AG04450 (cell line): ENCODE measurements around the gene POU3F3. TPM values are rescaled to one million over a fixed set of nuclear protein-coding genes. Genes with fewer than 3 reads are reported as not detected.

Experiments
- CTCF ChIA-PET: fragments of 300-600, 350-600 bp; formaldehyde crosslinking; extraction: SDS; loops from one replicate; lab custom pipeline; 2022; ENCODE audit warnings: antibody characterized with exemption, inconsistent platforms; lab: Charles Lee
- POLR2A ChIA-PET: fragments of 350-600 bp; formaldehyde crosslinking; extraction: SDS; loops from one replicate; lab custom pipeline; 2021; ENCODE audit warnings: antibody characterized with exemption, inconsistent platforms; lab: Yijun Ruan, JAX
- DNase-seq: peaks from one replicate; pipeline ENCODE4 v3.0.0-alpha.2; 2011; ENCODE audit warnings: low read depth, low spot score
- H3K27ac ChIP-seq: one replicate; pipeline ENCODE4 v1.5.1; 2012; ENCODE audit warnings: low read depth, low read length, control low read depth
- H3K27me3 ChIP-seq: one replicate; pipeline ENCODE4 v1.6.0; 2012; ENCODE audit warnings: low read length; ENCODE audit not compliant: control insufficient read depth, insufficient read depth
- H3K4me3 ChIP-seq: 2 replicates; pipeline ENCODE4 v1.5.1; 2011; ENCODE audit warnings: mild to moderate bottlenecking, low read depth, low read length, control low read depth
- H3K9me3 ChIP-seq: 2 replicates; pipeline ENCODE4 v1.5.1; 2012; ENCODE audit warnings: low read length; ENCODE audit not compliant: control insufficient read depth, insufficient read depth
- CTCF ChIP-seq: IDR thresholded peaks from 2 replicates; pipeline ENCODE4 v1.5.1; 2011; ENCODE audit warnings: low read depth, low read length, control low read depth, inconsistent platforms
- polyA plus RNA-seq: library from polyadenylated mRNA; depleted of rRNA; stranded (reverse); fragments of >200 nt; gene quantifications from 2 replicates; pipeline ENCODE4 v1.2.3, GENCODE V29; 2011

The POU3F3 gene
- polyA plus RNA-seq, 1 experiment = not detected

GRCh38 chr2:104818264-104818663 lies 35.7 kb upstream of the POU3F3 start:
- POLR2A ChIA-PET = no interaction called here
- TF ChIP-seq CTCF = no peak

GRCh38 chr2:104820126-104820525 lies 33.8 kb upstream of the POU3F3 start:
- no peak for DNase-seq
- H3K27ac ChIP-seq = no peak overlapping the region
- ChIA-PET CTCF (no interaction called here), POLR2A (no interaction called here)
- peaks cover 22% of the 10 kb centered on the region for H3K9me3 ChIP-seq
- no peak overlapping the region for H3K4me3 ChIP-seq
- H3K27me3 ChIP-seq = no peaks in the 10 kb centered on the region
- TF ChIP-seq CTCF = no peak

More at GRCh38 chr2:104818264-104818663, 35.7 kb upstream of the POU3F3 start:
- Histone ChIP-seq H3K4me3 (no peak overlapping the region), H3K9me3 (peaks cover 16% of the 10 kb centered on the region), H3K27ac (no peak overlapping the region), H3K27me3 (no peaks in the 10 kb centered on the region)
- CTCF ChIA-PET = no interaction called here
- DNase-seq = no peak

- DNase-seq = no peak
- TF ChIP-seq CTCF = no peak
- ChIA-PET POLR2A (no interaction called here), CTCF (interaction anchor here (0.6 kb wide), 1 partner anchor 24 kb away, joined by 3 read pairs; no protein-coding TSS in a partner anchor)
- no peaks in the 10 kb centered on the region for H3K27me3 ChIP-seq
- peaks cover 10% of the 10 kb centered on the region for H3K9me3 ChIP-seq
- no peak overlapping the region for H3K27ac ChIP-seq
- no peak overlapping the region for H3K4me3 ChIP-seq
Measured at GRCh38 chr2:104825124-104825865, 28.6 kb upstream of the POU3F3 start.

- TF ChIP-seq CTCF = no peak
- CTCF ChIA-PET = interaction anchor here (0.6 kb wide), 1 partner anchor 23 kb away, joined by 3 read pairs; no protein-coding TSS in a partner anchor
- no peak overlapping the region for H3K27ac ChIP-seq
Measured at GRCh38 chr2:104826016-104826415, 27.9 kb upstream of the POU3F3 start.

GRCh38 chr2:104831742-104832141 lies 22.2 kb upstream of the POU3F3 start:
- Histone ChIP-seq H3K9me3 (no peaks in the 10 kb centered on the region; the same call in 1 of the 2 replicates), H3K27me3 (no peaks in the 10 kb centered on the region), H3K4me3 (no peak overlapping the region), H3K27ac (no peak overlapping the region)
- ChIA-PET POLR2A (no interaction called here), CTCF (interaction anchor here (2.8 kb wide), 1 partner anchor 18 kb away, joined by 17 read pairs; no protein-coding TSS in a partner anchor)
- TF ChIP-seq CTCF = no peak
- DNase-seq = no peak

More at GRCh38 chr2:104826016-104826415, 27.9 kb upstream of the POU3F3 start:
- Histone ChIP-seq H3K27me3 (no peaks in the 10 kb centered on the region), H3K9me3 (peaks cover 10% of the 10 kb centered on the region), H3K4me3 (no peak overlapping the region)
- POLR2A ChIA-PET = no interaction called here
- no peak for DNase-seq
